Panc1 (cell line): Measurements from ENCODE around the gene PLEKHA7.

Experiments used
- CTCF ChIP-seq: fragments of 450-650 bp; IDR thresholded peaks from 2 replicates; pipeline ENCODE4 v1.5.1; 2017; ENCODE audit warnings: mild to moderate bottlenecking
- POLR2AphosphoS5 ChIP-seq: IDR thresholded peaks from 2 replicates; pipeline ENCODE4 v1.6.1; 2012; ENCODE audit warnings: mild to moderate bottlenecking, low read depth, low read length, moderate library complexity
- SIN3A ChIP-seq: IDR thresholded peaks from 2 replicates; pipeline ENCODE4 v1.6.1; 2012; ENCODE audit warnings: low read depth, mild to moderate bottlenecking, low read length, moderate library complexity, borderline replicate concordance; ENCODE audit not compliant: insufficient read depth
- TCF7L2 ChIP-seq: IDR thresholded peaks from 2 replicates; pipeline ENCODE4 v1.6.1; 2011; ENCODE audit warnings: mild to moderate bottlenecking, low read depth, low read length, inconsistent platforms
- TF ChIP-seq, protein P1 (sequence below), 2 experiments: IDR thresholded peaks; 2 replicates each; pipeline ENCODE4 v1.6.1; 2011 to 2012; ENCODE audit warnings: low read depth in 2 of 2, control low read depth in 1 of 2, low read length in 1 of 2, mild to moderate bottlenecking in 1 of 2, moderate library complexity in 1 of 2; ENCODE audit not compliant: insufficient read depth in 1 of 2

DNA sequence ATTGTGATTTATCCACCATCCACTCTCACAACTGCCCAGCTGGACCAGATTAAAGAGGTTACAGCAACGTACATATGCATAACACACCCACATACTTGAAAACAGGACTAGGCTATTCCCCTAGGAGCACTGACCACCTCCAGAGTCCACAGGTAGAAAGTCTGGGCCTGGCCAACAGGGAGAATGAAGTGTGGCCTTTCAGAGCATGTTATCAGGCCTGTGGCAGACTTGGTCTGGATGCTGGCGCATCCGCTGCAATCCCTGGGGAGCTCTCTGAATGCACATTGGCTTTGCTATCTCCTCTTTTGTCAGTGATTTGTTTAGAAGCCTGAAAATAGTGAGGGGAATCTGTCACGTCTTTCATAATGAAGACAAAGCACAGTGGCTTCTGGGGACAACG is 189.1 kb downstream of the PLEKHA7 start:
- no peak for TF ChIP-seq CTCF
- no peak for TF ChIP-seq POLR2AphosphoS5
- TF ChIP-seq, protein P1, sequence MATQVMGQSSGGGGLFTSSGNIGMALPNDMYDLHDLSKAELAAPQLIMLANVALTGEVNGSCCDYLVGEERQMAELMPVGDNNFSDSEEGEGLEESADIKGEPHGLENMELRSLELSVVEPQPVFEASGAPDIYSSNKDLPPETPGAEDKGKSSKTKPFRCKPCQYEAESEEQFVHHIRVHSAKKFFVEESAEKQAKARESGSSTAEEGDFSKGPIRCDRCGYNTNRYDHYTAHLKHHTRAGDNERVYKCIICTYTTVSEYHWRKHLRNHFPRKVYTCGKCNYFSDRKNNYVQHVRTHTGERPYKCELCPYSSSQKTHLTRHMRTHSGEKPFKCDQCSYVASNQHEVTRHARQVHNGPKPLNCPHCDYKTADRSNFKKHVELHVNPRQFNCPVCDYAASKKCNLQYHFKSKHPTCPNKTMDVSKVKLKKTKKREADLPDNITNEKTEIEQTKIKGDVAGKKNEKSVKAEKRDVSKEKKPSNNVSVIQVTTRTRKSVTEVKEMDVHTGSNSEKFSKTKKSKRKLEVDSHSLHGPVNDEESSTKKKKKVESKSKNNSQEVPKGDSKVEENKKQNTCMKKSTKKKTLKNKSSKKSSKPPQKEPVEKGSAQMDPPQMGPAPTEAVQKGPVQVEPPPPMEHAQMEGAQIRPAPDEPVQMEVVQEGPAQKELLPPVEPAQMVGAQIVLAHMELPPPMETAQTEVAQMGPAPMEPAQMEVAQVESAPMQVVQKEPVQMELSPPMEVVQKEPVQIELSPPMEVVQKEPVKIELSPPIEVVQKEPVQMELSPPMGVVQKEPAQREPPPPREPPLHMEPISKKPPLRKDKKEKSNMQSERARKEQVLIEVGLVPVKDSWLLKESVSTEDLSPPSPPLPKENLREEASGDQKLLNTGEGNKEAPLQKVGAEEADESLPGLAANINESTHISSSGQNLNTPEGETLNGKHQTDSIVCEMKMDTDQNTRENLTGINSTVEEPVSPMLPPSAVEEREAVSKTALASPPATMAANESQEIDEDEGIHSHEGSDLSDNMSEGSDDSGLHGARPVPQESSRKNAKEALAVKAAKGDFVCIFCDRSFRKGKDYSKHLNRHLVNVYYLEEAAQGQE (IDR thresholded peaks at IDR 0.05; ENCODE audit: insufficient read depth in 1 of 2, low read depth in 2 of 2, low read length in 1 of 2) = no peak
- no peak for TF ChIP-seq SIN3A
- no peak for TF ChIP-seq TCF7L2
